ENCODE measurements around the gene CDCA7L.

DNA sequence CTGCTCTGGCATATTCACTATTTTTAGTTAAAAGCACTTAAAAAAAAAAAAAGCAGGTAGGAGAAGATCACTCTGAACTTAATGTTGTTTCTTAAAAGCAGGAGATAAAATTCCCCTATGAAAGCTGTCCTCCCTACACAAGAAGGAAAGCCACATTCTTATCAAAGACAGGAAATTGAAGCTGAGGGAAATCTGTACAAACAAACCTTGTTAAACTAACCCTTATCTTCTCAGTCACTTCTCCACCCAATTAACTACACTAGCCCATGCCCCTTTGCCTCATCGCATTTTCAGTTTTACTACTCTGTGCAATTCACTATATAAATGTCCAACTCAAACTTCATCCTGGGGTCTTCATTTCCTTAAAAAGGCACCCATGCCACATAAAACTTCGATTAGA is 2.7 kb upstream of the CDCA7L start:
- TF ChIP-seq, protein P1, sequence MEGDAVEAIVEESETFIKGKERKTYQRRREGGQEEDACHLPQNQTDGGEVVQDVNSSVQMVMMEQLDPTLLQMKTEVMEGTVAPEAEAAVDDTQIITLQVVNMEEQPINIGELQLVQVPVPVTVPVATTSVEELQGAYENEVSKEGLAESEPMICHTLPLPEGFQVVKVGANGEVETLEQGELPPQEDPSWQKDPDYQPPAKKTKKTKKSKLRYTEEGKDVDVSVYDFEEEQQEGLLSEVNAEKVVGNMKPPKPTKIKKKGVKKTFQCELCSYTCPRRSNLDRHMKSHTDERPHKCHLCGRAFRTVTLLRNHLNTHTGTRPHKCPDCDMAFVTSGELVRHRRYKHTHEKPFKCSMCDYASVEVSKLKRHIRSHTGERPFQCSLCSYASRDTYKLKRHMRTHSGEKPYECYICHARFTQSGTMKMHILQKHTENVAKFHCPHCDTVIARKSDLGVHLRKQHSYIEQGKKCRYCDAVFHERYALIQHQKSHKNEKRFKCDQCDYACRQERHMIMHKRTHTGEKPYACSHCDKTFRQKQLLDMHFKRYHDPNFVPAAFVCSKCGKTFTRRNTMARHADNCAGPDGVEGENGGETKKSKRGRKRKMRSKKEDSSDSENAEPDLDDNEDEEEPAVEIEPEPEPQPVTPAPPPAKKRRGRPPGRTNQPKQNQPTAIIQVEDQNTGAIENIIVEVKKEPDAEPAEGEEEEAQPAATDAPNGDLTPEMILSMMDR (IDR thresholded peaks at IDR 0.05; ENCODE audit: insufficient read depth, low read length) = no peak
- TF ChIP-seq, protein P2, sequence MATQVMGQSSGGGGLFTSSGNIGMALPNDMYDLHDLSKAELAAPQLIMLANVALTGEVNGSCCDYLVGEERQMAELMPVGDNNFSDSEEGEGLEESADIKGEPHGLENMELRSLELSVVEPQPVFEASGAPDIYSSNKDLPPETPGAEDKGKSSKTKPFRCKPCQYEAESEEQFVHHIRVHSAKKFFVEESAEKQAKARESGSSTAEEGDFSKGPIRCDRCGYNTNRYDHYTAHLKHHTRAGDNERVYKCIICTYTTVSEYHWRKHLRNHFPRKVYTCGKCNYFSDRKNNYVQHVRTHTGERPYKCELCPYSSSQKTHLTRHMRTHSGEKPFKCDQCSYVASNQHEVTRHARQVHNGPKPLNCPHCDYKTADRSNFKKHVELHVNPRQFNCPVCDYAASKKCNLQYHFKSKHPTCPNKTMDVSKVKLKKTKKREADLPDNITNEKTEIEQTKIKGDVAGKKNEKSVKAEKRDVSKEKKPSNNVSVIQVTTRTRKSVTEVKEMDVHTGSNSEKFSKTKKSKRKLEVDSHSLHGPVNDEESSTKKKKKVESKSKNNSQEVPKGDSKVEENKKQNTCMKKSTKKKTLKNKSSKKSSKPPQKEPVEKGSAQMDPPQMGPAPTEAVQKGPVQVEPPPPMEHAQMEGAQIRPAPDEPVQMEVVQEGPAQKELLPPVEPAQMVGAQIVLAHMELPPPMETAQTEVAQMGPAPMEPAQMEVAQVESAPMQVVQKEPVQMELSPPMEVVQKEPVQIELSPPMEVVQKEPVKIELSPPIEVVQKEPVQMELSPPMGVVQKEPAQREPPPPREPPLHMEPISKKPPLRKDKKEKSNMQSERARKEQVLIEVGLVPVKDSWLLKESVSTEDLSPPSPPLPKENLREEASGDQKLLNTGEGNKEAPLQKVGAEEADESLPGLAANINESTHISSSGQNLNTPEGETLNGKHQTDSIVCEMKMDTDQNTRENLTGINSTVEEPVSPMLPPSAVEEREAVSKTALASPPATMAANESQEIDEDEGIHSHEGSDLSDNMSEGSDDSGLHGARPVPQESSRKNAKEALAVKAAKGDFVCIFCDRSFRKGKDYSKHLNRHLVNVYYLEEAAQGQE (IDR thresholded peaks at IDR 0.05; ENCODE audit: insufficient replicate concordance, low read depth) = no peak
- TF ChIP-seq SPI1 (IDR thresholded peaks at IDR 0.05; ENCODE audit: borderline replicate concordance, low read depth) = no peak
- no peak for TF ChIP-seq POLR2AphosphoS5 (IDR thresholded peaks at IDR 0.05; ENCODE audit: low read depth)
